CD14-positive monocyte (primary cell): ENCODE measurements around the gene GRIK4. TPM values are rescaled to one million over a fixed set of nuclear protein-coding genes. Genes with fewer than 3 reads are reported as not detected.

ENCODE experiments used
- DNase-seq, 3 donors: peaks; one replicate each; pipeline ENCODE4 v3.0.0-alpha.2; 2011 to 2022
- H2AFZ ChIP-seq: 2 replicates; pipeline ENCODE4 v1.6.0; 2012; ENCODE audit warnings: mild to moderate bottlenecking, low read depth, low read length, inconsistent platforms; ENCODE audit not compliant: insufficient read depth, poor library complexity, severe bottlenecking
- H3K27ac ChIP-seq, 2 donors: 1 replicate in 1 of 2; 2 replicates in 1 of 2; pipeline ENCODE4 v1.5.1; 2012 to 2013; ENCODE audit warnings: low read length in 2 of 2, control low read depth in 1 of 2, inconsistent platforms in 1 of 2, low read depth in 1 of 2, mild to moderate bottlenecking in 1 of 2
- H3K27me3 ChIP-seq, 2 donors: one replicate each; pipeline versions ENCODE4 v1.6.0 to v1.6.1; 2011 to 2013; ENCODE audit warnings: low read length in 2 of 2; ENCODE audit not compliant: control insufficient read depth in 2 of 2, insufficient read depth in 2 of 2
- H3K36me3 ChIP-seq, 2 donors: replicated peaks in 1 of 2; 1 replicate in 1 of 2; 2 replicates in 1 of 2; pipeline versions ENCODE4 v1.5.1 to v1.6.1; 2012 to 2013; ENCODE audit warnings: low read length in 2 of 2, control low read depth in 1 of 2, inconsistent platforms in 1 of 2, mild to moderate bottlenecking in 1 of 2; ENCODE audit not compliant: insufficient read depth in 2 of 2, control insufficient read depth in 1 of 2
- H3K4me1 ChIP-seq, 2 donors: 1 replicate in 1 of 2; 2 replicates in 1 of 2; pipeline versions ENCODE4 v1.5.1 to v1.6.1; 2012 to 2013; ENCODE audit warnings: low read length in 2 of 2, control low read depth in 1 of 2, inconsistent platforms in 1 of 2, mild to moderate bottlenecking in 1 of 2, moderate library complexity in 1 of 2; ENCODE audit not compliant: insufficient read depth in 2 of 2, control insufficient read depth in 1 of 2
- H3K4me2 ChIP-seq: replicated peaks from 2 replicates; pipeline ENCODE3; 2012; ENCODE audit warnings: low read length, moderate library complexity, mild to moderate bottlenecking; ENCODE audit not compliant: poor library complexity, severe bottlenecking; ENCODE audit errors: extremely low read depth
- H3K4me3 ChIP-seq, 3 experiments: fragments of 200-600 bp in 1 of 3; sonication (generic) in 1 of 3; replicated peaks in 1 of 3; 1 replicate in 2 of 3; 2 replicates in 1 of 3; pipeline ENCODE4 v1.5.1; 2011 to 2013; ENCODE audit warnings: low read length in 3 of 3, mild to moderate bottlenecking in 3 of 3, control low read depth in 2 of 3, low read depth in 2 of 3, inconsistent platforms in 1 of 3, moderate library complexity in 1 of 3
- H3K79me2 ChIP-seq: 2 replicates; pipeline ENCODE4 v1.6.0; 2012; ENCODE audit warnings: mild to moderate bottlenecking, control low read depth, inconsistent platforms, low read length, moderate library complexity; ENCODE audit not compliant: insufficient read depth
- H3K9ac ChIP-seq: 2 replicates; pipeline ENCODE4 v1.6.0; 2017; ENCODE audit warnings: low read length, mild to moderate bottlenecking; ENCODE audit not compliant: insufficient read depth, poor library complexity, severe bottlenecking
- H3K9me3 ChIP-seq, 2 donors: replicated peaks in 1 of 2; 1 replicate in 1 of 2; 2 replicates in 1 of 2; pipeline versions ENCODE4 v1.5.1 to v1.6.1; 2012 to 2013; ENCODE audit warnings: low read length in 2 of 2, control low read depth in 1 of 2; ENCODE audit not compliant: control insufficient read depth in 1 of 2, insufficient read depth in 1 of 2
- H4K20me1 ChIP-seq: 2 replicates; pipeline ENCODE4 v1.6.0; 2012; ENCODE audit warnings: mild to moderate bottlenecking, low read length, control low read depth, moderate library complexity; ENCODE audit not compliant: insufficient read depth
- H3K27ac Mint-ChIP-seq, 7 donors: one replicate each; pipeline ENCODE4 v1.8.0; 2020; ENCODE audit warnings: mild to moderate bottlenecking in 7 of 7, mixed read lengths in 7 of 7, moderate library complexity in 6 of 7, inconsistent platforms in 2 of 7
- H3K27me3 Mint-ChIP-seq, 3 donors: one replicate each; pipeline ENCODE4 v1.8.0; 2021 to 2022; ENCODE audit warnings: low read depth in 3 of 3, mild to moderate bottlenecking in 3 of 3, mixed read lengths in 3 of 3, moderate library complexity in 3 of 3, inconsistent platforms in 1 of 3
- H3K36me3 Mint-ChIP-seq, 2 donors: one replicate each; pipeline ENCODE4 v1.8.0; 2020; ENCODE audit warnings: mixed read lengths in 2 of 2, inconsistent platforms in 1 of 2, mild to moderate bottlenecking in 1 of 2
- H3K4me1 Mint-ChIP-seq: one replicate; pipeline ENCODE4 v1.8.0; 2020; ENCODE audit warnings: mild to moderate bottlenecking, mixed read lengths
- H3K4me3 Mint-ChIP-seq, 2 donors: one replicate each; pipeline ENCODE4 v1.8.0; 2020; ENCODE audit warnings: mild to moderate bottlenecking in 2 of 2, mixed read lengths in 2 of 2, moderate library complexity in 1 of 2
- H3K9me3 Mint-ChIP-seq, 7 donors: one replicate each; pipeline ENCODE4 v1.8.0; 2020 to 2022; ENCODE audit warnings: mixed read lengths in 7 of 7, mild to moderate bottlenecking in 6 of 7, moderate library complexity in 6 of 7, inconsistent platforms in 2 of 7
- WGBS: methylation state at CpG from one replicate; pipeline ENCODE4 v1.1.5; 2013; ENCODE audit warnings: missing lambda C conversion rate; ENCODE audit not compliant: insufficient coverage; 5-methylcytosine and 5-hydroxymethylcytosine counted together
- intact Hi-C, 2 donors: fragments of 100-400 bp; cut with micrococcal nuclease; formaldehyde crosslinking; loops; one replicate each; pipeline versions ENCODE4 v1.15.0 to v1.15.1; 2023
- polyA plus RNA-seq, 3 donors: library from polyadenylated mRNA; depleted of rRNA in 1 of 3; unstranded in 2 of 3; stranded (reverse) in 1 of 3; fragments of 300-500 nt in 2 of 3; fragments of >200 nt in 1 of 3; fragmentation: Illumina TruSeq in 2 of 3; gene quantifications; 1 replicate in 2 of 3; 2 replicates in 1 of 3; pipeline ENCODE4 v1.2.3, GENCODE V29; 2012 to 2021
- TF ChIP-seq, protein P1 (sequence below): fragments of 200-600 bp; IDR thresholded peaks from one replicate; pipeline ENCODE4 v1.8.0; 2022; ENCODE audit warnings: antibody characterized with exemption, mild to moderate bottlenecking

GRIK4 gene
- polyA plus RNA-seq, 3 donors = not detected

DNA sequence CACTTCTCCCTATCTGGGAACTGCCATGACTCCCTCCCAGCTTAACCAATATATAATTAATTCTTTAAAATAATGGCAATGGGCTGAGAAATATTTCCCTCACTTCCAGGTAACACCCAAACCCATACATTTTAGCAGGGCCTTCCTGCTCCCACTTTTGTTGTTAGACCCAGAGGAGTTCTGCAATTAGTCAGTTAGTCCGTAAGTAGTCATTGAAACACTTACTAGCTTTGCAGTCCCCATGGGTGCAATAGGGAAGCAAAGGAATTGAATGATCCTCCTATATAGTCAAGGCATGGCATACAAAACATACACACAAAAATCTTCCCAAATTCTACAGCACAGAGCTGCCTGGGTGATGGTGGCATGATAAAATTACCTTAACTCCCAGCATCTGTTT lies 258.4 kb downstream of the GRIK4 start:
- Histone ChIP-seq H3K27ac (no peak overlapping the region), H3K4me1 (no peaks in the 10 kb centered on the region), H3K9ac (no peak overlapping the region), H3K4me3 (no peak overlapping the region), H2AFZ (no peak overlapping the region), H3K27me3 (no peaks in the 10 kb centered on the region), H4K20me1 (no peaks in the 10 kb centered on the region), H3K36me3 (no peaks in the 10 kb centered on the region), H3K4me2 (no peak overlapping the region), H3K79me2 (no peaks in the 10 kb centered on the region), H3K9me3 (peaks cover 9 to 11% of the 10 kb centered on the region in 2 donors)
- TF ChIP-seq, protein P1, sequence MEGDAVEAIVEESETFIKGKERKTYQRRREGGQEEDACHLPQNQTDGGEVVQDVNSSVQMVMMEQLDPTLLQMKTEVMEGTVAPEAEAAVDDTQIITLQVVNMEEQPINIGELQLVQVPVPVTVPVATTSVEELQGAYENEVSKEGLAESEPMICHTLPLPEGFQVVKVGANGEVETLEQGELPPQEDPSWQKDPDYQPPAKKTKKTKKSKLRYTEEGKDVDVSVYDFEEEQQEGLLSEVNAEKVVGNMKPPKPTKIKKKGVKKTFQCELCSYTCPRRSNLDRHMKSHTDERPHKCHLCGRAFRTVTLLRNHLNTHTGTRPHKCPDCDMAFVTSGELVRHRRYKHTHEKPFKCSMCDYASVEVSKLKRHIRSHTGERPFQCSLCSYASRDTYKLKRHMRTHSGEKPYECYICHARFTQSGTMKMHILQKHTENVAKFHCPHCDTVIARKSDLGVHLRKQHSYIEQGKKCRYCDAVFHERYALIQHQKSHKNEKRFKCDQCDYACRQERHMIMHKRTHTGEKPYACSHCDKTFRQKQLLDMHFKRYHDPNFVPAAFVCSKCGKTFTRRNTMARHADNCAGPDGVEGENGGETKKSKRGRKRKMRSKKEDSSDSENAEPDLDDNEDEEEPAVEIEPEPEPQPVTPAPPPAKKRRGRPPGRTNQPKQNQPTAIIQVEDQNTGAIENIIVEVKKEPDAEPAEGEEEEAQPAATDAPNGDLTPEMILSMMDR = no peak
- no CpG with 5 or more reads among the region's 1 CpG for WGBS
- Mint-ChIP-seq H3K4me3 (no peak overlapping the region), H3K27ac (no peak overlapping the region), H3K9me3 (peaks cover 5 to 18% (median 12%) of the 10 kb centered on the region in 7 donors), H3K4me1 (no peaks in the 10 kb centered on the region), H3K36me3 (no peaks in the 10 kb centered on the region), H3K27me3 (peaks cover 5 to 10% (median 9%) of the 10 kb centered on the region in 3 donors)
- intact Hi-C loops = no loop called here
- no peak for DNase-seq

DNA sequence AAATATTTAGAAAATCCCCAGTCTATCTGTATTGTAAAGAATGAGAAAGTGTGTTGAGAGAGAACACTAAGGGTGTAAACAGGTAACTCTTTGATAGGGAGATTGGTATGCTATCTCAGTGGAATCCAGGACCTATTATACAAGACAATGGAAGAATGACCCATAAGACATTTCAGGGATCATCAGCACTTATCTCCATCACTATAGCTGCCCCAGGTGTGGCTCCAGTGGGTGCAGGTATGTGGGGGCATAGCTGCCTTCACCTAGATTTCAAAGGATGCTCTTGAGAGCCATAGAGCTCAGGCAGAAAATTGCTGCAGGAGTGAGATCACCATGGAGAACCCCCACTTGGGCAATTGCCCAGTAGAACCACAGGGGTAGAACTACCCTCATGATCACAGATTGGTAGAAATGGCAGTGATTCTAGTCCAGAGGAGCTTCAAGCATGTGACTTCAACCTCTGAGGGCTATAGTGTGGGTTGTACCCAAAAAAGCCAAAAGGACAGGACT lies 260.1 kb downstream of the GRIK4 start:
- no peaks in the 10 kb centered on the region for H3K79me2 ChIP-seq
- no peak overlapping the region for H3K4me3 ChIP-seq
- H4K20me1 ChIP-seq = no peaks in the 10 kb centered on the region
- peaks cover 1% of the 10 kb centered on the region in 2 donors for H3K9me3 ChIP-seq
- Mint-ChIP-seq H3K9me3 (peaks cover 3 to 14% (median 5%) of the 10 kb centered on the region in 7 donors), H3K27ac (no peak overlapping the region), H3K4me3 (no peak overlapping the region), H3K36me3 (no peaks in the 10 kb centered on the region), H3K27me3 (peaks cover 4 to 10% (median 8%) of the 10 kb centered on the region in 3 donors), H3K4me1 (no peaks in the 10 kb centered on the region)
- TF ChIP-seq, protein P1 = no peak
- no peak overlapping the region for H3K9ac ChIP-seq
- H3K27me3 ChIP-seq = no peaks in the 10 kb centered on the region
- no peaks in the 10 kb centered on the region for H3K4me1 ChIP-seq
- H3K4me2 ChIP-seq = no peak overlapping the region
- no peak overlapping the region for H3K27ac ChIP-seq
- no peaks in the 10 kb centered on the region for H3K36me3 ChIP-seq
- intact Hi-C loops = no loop called here
- no peak for DNase-seq
- H2AFZ ChIP-seq = no peak overlapping the region
